Hepatocyte (in vitro differentiated cells): ENCODE data around the gene UBE2E1.

Experiments
- EZH2 ChIP-seq: fragments of 200-600 bp; sonication (generic); IDR thresholded peaks from 2 replicates; pipeline ENCODE4 v1.6.1; 2016; ENCODE audit warnings: antibody characterized with exemption, mild to moderate bottlenecking, borderline replicate concordance
- EZH2phosphoT487 ChIP-seq: fragments of 200-600 bp; sonication (generic); IDR thresholded peaks from one replicate; pipeline ENCODE4 v1.6.1; 2018; ENCODE audit warnings: antibody characterized with exemption, mild to moderate bottlenecking, low read depth, moderate library complexity; ENCODE audit not compliant: unreplicated experiment, severe bottlenecking
- TF ChIP-seq, protein P1 (sequence below): fragments of 200-600 bp; sonication (generic); IDR thresholded peaks from 2 replicates; pipeline ENCODE4 v1.5.1; 2016; ENCODE audit warnings: antibody characterized with exemption, mild to moderate bottlenecking; ENCODE audit not compliant: poor library complexity

DNA sequence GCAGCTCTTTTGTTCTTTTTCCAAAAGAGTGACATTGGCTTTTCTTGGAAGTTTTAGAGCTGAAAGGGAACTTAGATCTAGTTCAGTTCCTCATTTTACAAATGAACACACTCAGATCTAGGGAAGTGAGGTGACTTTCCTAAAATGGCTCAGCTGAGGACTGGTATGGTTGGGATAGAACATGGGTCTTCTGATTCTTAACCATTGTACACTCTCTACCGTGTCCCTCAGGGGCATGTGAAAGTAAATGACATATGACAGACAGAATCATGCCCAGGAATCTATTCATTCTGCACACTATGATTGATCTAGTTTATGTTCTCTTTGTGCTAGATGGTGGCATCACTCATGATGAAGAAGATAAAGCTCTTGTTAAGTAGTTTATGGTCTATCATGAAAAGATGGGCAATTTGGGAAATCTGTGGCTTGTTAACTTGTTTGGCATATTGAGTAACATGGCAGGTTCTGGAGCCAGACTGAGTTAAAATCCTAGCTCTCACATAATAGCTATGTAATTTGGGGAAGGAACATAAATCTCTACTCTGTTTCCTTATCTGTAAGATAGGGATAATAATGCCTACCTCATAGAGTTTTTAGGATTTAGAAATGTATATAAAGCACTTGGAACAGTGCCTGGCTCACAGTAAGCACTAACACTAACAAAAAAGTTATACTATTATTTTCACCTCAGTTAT, 30.9 kb downstream of the UBE2E1 start:
- TF ChIP-seq, protein P1, sequence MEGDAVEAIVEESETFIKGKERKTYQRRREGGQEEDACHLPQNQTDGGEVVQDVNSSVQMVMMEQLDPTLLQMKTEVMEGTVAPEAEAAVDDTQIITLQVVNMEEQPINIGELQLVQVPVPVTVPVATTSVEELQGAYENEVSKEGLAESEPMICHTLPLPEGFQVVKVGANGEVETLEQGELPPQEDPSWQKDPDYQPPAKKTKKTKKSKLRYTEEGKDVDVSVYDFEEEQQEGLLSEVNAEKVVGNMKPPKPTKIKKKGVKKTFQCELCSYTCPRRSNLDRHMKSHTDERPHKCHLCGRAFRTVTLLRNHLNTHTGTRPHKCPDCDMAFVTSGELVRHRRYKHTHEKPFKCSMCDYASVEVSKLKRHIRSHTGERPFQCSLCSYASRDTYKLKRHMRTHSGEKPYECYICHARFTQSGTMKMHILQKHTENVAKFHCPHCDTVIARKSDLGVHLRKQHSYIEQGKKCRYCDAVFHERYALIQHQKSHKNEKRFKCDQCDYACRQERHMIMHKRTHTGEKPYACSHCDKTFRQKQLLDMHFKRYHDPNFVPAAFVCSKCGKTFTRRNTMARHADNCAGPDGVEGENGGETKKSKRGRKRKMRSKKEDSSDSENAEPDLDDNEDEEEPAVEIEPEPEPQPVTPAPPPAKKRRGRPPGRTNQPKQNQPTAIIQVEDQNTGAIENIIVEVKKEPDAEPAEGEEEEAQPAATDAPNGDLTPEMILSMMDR = no peak
- TF ChIP-seq EZH2phosphoT487 = no peak
- no peak for TF ChIP-seq EZH2
